ENCODE results near the gene CDC27.
"Not testable (repeated sequence)": the region's sequence is repeated elsewhere in the genome, so short reads cannot be mapped to it uniquely, and the experiment has no call there.

CDC27 gene

DNA sequence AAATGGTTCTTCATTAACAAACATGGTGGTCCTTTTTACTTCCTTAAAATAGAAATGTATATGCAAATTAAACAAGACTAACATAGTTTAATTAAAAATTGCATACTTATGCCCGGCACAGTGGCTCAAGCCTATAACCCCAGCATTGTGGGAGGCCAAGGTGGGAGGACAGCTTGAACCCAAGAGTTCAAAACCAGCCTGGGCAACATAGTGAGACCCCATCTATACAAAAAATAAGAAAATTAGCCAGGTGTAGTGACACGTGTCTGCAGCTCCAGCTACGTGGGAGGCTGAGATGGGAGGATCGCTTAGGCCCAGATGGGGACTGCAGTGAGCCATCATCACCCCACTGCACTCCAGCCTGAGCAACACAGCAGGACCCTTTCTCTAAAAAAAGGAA, 18.4 kb downstream of the CDC27 start:
- H3K36me3 Mint-ChIP-seq = peaks cover 26 to 41% of the 10 kb centered on the region in 2 donors
- H3K27me3 Mint-ChIP-seq = no peaks in the 10 kb centered on the region
- H3K9me3 Mint-ChIP-seq = peaks cover 1 to 4% of the 10 kb centered on the region in 2 donors
- ATAC-seq (replicated peaks) (no peak), DNase-seq (no peak)
- no peak overlapping the region for H3K27ac Mint-ChIP-seq
- peaks cover 5 to 23% of the 10 kb centered on the region in 2 donors for H3K4me1 Mint-ChIP-seq
- no peak overlapping the region for H3K4me3 Mint-ChIP-seq

DNA sequence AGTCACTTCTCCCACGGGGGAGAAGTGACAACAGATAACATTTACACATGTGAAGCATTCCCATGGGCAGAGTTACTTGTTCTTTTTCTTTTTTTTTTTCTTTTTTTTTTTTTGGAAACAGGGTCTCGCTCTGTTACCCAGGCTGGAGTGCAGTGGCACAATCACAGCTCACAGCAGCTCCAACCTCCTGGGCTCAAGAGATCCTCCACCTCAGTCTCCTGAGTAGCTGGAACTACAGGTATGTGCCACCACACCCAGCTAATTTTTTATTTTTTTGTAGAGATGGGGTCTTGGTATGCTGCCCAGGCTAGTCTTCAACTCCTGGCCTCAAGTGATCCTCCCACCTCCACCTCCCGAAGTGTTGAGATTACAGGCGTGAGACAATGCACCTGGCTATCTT, 20.2 kb downstream of the CDC27 start:
- not testable (repeated sequence) for H3K27ac Mint-ChIP-seq; H3K4me3 Mint-ChIP-seq; ATAC-seq (replicated peaks); DNase-seq; H3K27me3 Mint-ChIP-seq; H3K9me3 Mint-ChIP-seq
- Mint-ChIP-seq H3K4me1 (peaks cover 3 to 18% of the 10 kb centered on the region in 2 donors), H3K36me3 (peaks cover 20 to 35% of the 10 kb centered on the region in 2 donors)

- H3K27ac Mint-ChIP-seq; H3K9me3 Mint-ChIP-seq; DNase-seq; ATAC-seq (replicated peaks); H3K27me3 Mint-ChIP-seq; H3K4me3 Mint-ChIP-seq: not testable (repeated sequence)
- Mint-ChIP-seq H3K4me1 (peaks cover 8 to 36% of the 10 kb centered on the region in 2 donors), H3K36me3 (peaks cover 24 to 35% of the 10 kb centered on the region in 2 donors)
Observed at GRCh38 chr17:47166854-47167253, 22.2 kb downstream of the CDC27 start.

DNA sequence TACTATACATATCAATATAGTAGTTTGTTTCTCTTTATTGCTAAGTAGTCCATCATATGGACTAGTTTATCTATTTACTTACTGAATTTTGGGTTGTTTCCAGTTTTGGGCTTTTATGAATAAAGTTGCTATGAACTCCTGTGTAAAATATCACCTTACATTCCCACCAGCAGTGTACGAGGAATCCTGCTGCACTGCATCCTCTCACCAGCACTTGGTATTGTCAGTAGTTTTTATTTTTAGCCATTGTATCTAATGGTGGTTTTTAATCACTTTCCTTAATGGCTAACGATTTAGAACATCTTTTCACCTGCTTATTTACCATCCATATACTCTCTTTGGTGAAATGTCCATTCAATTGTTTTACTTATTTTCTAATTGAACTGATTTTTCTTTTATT, 24.0 kb downstream of the CDC27 start:
- peaks cover 17 to 33% of the 10 kb centered on the region in 2 donors for H3K36me3 Mint-ChIP-seq
- no peaks in the 10 kb centered on the region for H3K9me3 Mint-ChIP-seq
- H3K4me1 Mint-ChIP-seq = peaks cover 7 to 28% of the 10 kb centered on the region in 2 donors
- DNase-seq (no peak), ATAC-seq (replicated peaks) (no peak)
- H3K27me3 Mint-ChIP-seq = no peaks in the 10 kb centered on the region
- no peak overlapping the region for H3K4me3 Mint-ChIP-seq
- no peak overlapping the region for H3K27ac Mint-ChIP-seq

GRCh38 chr17:47164263-47164662, 24.8 kb downstream of the CDC27 start:
- H3K27ac Mint-ChIP-seq = no peak overlapping the region
- H3K4me1 Mint-ChIP-seq = peaks cover 7 to 28% of the 10 kb centered on the region in 2 donors
- H3K9me3 Mint-ChIP-seq = no peaks in the 10 kb centered on the region
- ATAC-seq (replicated peaks) (no peak), DNase-seq (no peak)
- no peak overlapping the region for H3K4me3 Mint-ChIP-seq
- H3K36me3 Mint-ChIP-seq = peaks cover 18 to 34% of the 10 kb centered on the region in 2 donors
- H3K27me3 Mint-ChIP-seq = no peaks in the 10 kb centered on the region

DNA sequence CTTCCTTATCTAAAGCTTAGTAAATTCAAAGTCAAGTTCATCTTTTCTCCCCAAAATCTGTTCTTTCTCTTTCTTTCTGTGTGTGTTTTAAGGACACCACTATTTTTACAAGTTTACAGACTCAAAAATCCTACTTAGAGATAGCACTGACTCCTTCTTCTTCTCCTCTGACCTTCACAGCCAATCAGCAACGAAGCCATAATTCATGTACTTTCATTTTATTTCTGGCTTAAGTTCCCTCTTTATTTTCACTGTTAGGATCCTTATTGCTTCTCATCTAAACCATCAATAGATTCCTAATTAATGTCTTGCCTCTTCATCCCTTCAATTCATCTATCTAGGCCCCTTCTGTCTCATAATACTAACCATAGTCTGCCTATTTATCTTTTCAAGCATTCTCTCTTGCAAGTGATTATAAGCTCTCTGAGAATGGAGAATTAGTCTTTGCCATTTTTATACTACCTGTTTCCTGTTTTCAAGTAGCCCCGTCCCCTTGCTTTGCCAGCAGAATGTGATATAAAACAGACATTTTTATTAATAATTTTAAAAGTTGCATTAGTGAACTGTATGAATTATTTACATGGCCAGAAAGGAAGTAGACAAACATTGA, 27.0 kb downstream of the CDC27 start:
- DNase-seq (no peak), ATAC-seq (replicated peaks) (peak in 1 of 2 donors; percentile 53)
- no peaks in the 10 kb centered on the region for H3K9me3 Mint-ChIP-seq
- H3K4me1 Mint-ChIP-seq = peaks cover 7 to 27% of the 10 kb centered on the region in 2 donors
- H3K27ac Mint-ChIP-seq = peak overlapping the region; percentile 82
- H3K27me3 Mint-ChIP-seq = no peaks in the 10 kb centered on the region
- peak overlapping the region; percentile 66 to 72 for H3K4me3 Mint-ChIP-seq
- peaks cover 14 to 33% of the 10 kb centered on the region in 2 donors for H3K36me3 Mint-ChIP-seq

GRCh38 chr17:47159315-47159714, 29.8 kb downstream of the CDC27 start:
- Mint-ChIP-seq H3K9me3 (no peaks in the 10 kb centered on the region), H3K36me3 (peaks cover 19 to 34% of the 10 kb centered on the region in 2 donors), H3K4me3 (no peak overlapping the region), H3K4me1 (peaks cover 7 to 29% of the 10 kb centered on the region in 2 donors), H3K27me3 (no peaks in the 10 kb centered on the region), H3K27ac (no peak overlapping the region)
- DNase-seq (no peak), ATAC-seq (replicated peaks) (no peak)

- Mint-ChIP-seq H3K9me3 (no peaks in the 10 kb centered on the region), H3K27ac (no peak overlapping the region), H3K4me1 (no peaks in the 10 kb centered on the region), H3K36me3 (peaks cover 26 to 41% of the 10 kb centered on the region in 2 donors), H3K27me3 (no peaks in the 10 kb centered on the region), H3K4me3 (no peak overlapping the region)
- no peak for DNase-seq
- ATAC-seq (replicated peaks) = no peak
Observed at GRCh38 chr17:47145351-47145750, 43.7 kb downstream of the CDC27 start.

- H3K4me1 Mint-ChIP-seq = peaks cover 0 to 4% of the 10 kb centered on the region in 2 donors
- no peak overlapping the region for H3K4me3 Mint-ChIP-seq
- DNase-seq = no peak
- H3K36me3 Mint-ChIP-seq = peaks cover 37 to 52% of the 10 kb centered on the region in 2 donors
- no peak for ATAC-seq (replicated peaks)
- H3K27ac Mint-ChIP-seq = no peak overlapping the region
- no peaks in the 10 kb centered on the region for H3K27me3 Mint-ChIP-seq
- no peaks in the 10 kb centered on the region for H3K9me3 Mint-ChIP-seq
Observed at GRCh38 chr17:47135235-47135634, 53.9 kb downstream of the CDC27 start.

DNA sequence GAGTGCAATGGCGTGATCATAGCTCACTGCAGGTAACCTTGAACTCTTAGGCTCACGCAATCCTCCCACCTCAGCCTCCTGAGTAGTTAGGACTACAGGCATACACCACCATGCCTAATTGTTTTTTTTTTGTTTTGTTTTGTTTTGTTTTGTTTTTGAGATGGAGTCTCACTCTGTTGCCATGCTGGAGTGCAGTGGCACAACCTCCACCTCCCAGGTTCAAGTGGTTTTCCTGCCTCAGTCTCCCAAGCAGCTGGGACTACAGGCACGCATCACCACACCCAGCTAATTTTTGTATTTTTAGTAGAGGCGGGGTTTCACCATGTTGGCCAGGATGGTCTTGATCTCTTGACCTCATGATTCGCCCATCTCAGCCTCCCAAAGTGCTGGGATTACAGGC, 54.7 kb downstream of the CDC27 start:
- H3K36me3 Mint-ChIP-seq = peaks cover 31 to 44% of the 10 kb centered on the region in 2 donors
- DNase-seq; H3K4me3 Mint-ChIP-seq; H3K27me3 Mint-ChIP-seq; H3K27ac Mint-ChIP-seq; H3K4me1 Mint-ChIP-seq; ATAC-seq (replicated peaks); H3K9me3 Mint-ChIP-seq: not testable (repeated sequence)

- no peak for ATAC-seq (replicated peaks)
- H3K36me3 Mint-ChIP-seq = peaks cover 26 to 27% of the 10 kb centered on the region in 2 donors
- peaks cover 0 to 4% of the 10 kb centered on the region in 2 donors for H3K4me1 Mint-ChIP-seq
- no peak overlapping the region for H3K4me3 Mint-ChIP-seq
- H3K9me3 Mint-ChIP-seq = no peaks in the 10 kb centered on the region
- H3K27me3 Mint-ChIP-seq = no peaks in the 10 kb centered on the region
- peak overlapping the region; percentile 25 for H3K27ac Mint-ChIP-seq
- DNase-seq = no peak
Observed at GRCh38 chr17:47131761-47132160, 57.3 kb downstream of the CDC27 start.

GRCh38 chr17:47126835-47127234, 62.3 kb downstream of the CDC27 start:
- not testable (repeated sequence) for H3K9me3 Mint-ChIP-seq, H3K4me3 Mint-ChIP-seq

GRCh38 chr17:47123262-47123661, 65.8 kb downstream of the CDC27 start:
- not testable (repeated sequence) for H3K9me3 Mint-ChIP-seq; ATAC-seq (replicated peaks); DNase-seq; H3K4me1 Mint-ChIP-seq; H3K4me3 Mint-ChIP-seq; H3K27me3 Mint-ChIP-seq; H3K27ac Mint-ChIP-seq
- peaks cover 18 to 25% of the 10 kb centered on the region in 2 donors for H3K36me3 Mint-ChIP-seq

More at GRCh38 chr17:47126835-47127234, 62.3 kb downstream of the CDC27 start:
- H3K27me3 Mint-ChIP-seq; DNase-seq; H3K27ac Mint-ChIP-seq; ATAC-seq (replicated peaks); H3K4me1 Mint-ChIP-seq: not testable (repeated sequence)
- peaks cover 19 to 23% of the 10 kb centered on the region in 2 donors for H3K36me3 Mint-ChIP-seq

- Mint-ChIP-seq H3K36me3 (peaks cover 12 to 13% of the 10 kb centered on the region in 2 donors), H3K27ac (no peak overlapping the region)
Observed at GRCh38 chr17:47120521-47121095, 68.5 kb downstream of the CDC27 start.

More at GRCh38 chr17:47120521-47121095, 68.5 kb downstream of the CDC27 start:
- DNase-seq = no peak
- Mint-ChIP-seq H3K27me3 (no peaks in the 10 kb centered on the region), H3K4me1 (no peaks in the 10 kb centered on the region), H3K4me3 (no peak overlapping the region), H3K9me3 (no peaks in the 10 kb centered on the region)
- no peak for ATAC-seq (replicated peaks)

Measured in stimulated activated naive B cell treated with anti-CD40 and anti-IgM and Interleukin-4, amounts not matched to agents 10 μg/mL and 1 μg/mL and 100 μg/mL, for 72 hours (primary cell).